Activated naive CD8-positive, alpha-beta T cell (primary cell): ENCODE results near the gene TMEM209.

Source experiments
- H3K27ac Mint-ChIP-seq: one replicate; pipeline ENCODE4 v1.8.0; 2021; ENCODE audit warnings: mixed read lengths
- H3K27me3 Mint-ChIP-seq: one replicate; pipeline ENCODE4 v1.8.0; 2021; ENCODE audit warnings: mixed read lengths
- H3K36me3 Mint-ChIP-seq: one replicate; pipeline ENCODE4 v1.8.0; 2021; ENCODE audit warnings: mixed read lengths
- H3K4me1 Mint-ChIP-seq: one replicate; pipeline ENCODE4 v1.8.0; 2021; ENCODE audit warnings: low read depth, mixed read lengths
- H3K4me3 Mint-ChIP-seq: one replicate; pipeline ENCODE4 v1.8.0; 2021; ENCODE audit warnings: mild to moderate bottlenecking, mixed read lengths
- H3K9me3 Mint-ChIP-seq: one replicate; pipeline ENCODE4 v1.8.0; 2021; ENCODE audit warnings: low read depth, mixed read lengths

Gene TMEM209

DNA sequence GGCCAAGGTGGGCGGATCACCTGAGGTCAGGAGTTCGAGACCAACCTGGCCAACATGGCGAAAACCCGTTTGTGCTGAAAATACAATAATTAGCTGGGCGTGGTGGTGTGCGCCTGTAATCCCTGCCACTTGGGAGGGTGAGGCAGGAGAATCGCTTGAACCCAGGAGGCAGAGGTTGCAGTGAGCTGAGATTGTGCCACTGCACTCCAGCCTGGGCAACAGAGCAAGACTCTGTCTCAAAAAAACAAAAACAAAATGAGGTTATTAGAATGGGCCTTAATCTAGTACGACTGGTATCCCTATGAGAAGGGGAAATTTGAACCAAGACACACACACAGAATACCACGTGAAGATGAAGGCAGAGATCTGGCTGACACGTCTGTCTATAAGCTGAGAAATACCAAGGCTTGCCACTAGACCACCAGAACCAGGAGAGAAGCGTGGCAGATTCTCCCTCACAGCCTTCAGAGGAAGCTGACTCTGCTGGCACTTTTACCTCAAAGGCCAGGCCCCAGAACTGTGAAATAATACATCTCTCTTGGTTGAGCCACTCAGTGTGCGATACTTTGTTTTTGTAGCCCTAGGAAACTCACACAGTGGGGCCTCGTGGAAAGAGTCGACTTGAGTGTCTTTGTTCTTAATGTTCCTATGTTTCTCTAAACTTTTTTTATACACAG lies 59.6 kb downstream of the TMEM209 start:
- Mint-ChIP-seq H3K27me3 (no peaks in the 10 kb centered on the region), H3K4me3 (no peak overlapping the region)

DNA sequence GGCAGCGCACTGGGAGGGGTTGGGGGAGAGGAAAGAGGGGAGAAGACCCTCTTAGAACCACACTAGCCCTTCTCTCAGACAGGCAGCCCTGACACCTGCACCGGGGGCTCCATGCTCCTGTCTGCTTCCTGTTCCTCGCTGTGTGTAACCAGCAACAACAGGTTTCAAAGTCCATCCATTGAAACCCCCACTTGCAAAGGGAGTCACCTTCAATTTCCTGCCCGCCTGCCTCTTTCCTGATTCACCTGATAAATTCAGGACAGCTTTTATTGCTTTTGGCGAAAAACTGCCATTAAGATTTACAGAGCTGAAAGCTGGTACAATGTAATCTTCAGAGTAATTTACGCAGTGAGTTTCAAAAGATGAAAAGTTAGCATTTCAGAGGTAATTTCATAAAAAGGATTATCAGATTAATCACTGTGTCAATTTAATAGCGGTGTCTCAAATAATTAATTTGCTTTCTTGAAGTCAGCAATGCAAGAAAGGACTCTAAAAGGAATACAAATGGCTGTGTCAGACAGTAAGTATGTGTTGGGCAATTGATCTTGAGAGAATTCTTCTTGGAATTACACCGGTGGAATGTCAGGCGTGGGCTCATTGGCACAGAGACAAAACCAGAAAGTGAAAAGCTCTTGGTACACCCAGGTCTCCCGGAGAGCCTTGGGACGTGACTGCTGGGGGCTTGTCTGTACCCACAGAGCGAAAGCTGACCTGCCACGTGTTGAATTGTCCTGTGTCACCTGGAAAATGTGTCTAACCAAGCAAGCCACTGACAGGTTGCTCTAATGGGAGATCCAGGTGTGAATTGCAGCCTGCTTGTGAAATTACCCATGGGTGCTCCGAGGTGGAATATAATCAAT lies 60.7 kb downstream of the TMEM209 start:
- no peak overlapping the region for H3K4me3 Mint-ChIP-seq
- H3K27me3 Mint-ChIP-seq = no peaks in the 10 kb centered on the region
- H3K27ac Mint-ChIP-seq = no peak overlapping the region
- H3K4me1 Mint-ChIP-seq = peaks cover 14% of the 10 kb centered on the region
- no peaks in the 10 kb centered on the region for H3K9me3 Mint-ChIP-seq
- H3K36me3 Mint-ChIP-seq = no peaks in the 10 kb centered on the region

More for the DNA sequence above, 59.6 kb downstream of the TMEM209 start:
- no peaks in the 10 kb centered on the region for H3K9me3 Mint-ChIP-seq
- H3K4me1 Mint-ChIP-seq = peaks cover 7% of the 10 kb centered on the region
- H3K36me3 Mint-ChIP-seq = no peaks in the 10 kb centered on the region
- no peak overlapping the region for H3K27ac Mint-ChIP-seq

GRCh38 chr7:130143986-130144311 lies 61.3 kb downstream of the TMEM209 start:
- no peaks in the 10 kb centered on the region for H3K27me3 Mint-ChIP-seq

DNA sequence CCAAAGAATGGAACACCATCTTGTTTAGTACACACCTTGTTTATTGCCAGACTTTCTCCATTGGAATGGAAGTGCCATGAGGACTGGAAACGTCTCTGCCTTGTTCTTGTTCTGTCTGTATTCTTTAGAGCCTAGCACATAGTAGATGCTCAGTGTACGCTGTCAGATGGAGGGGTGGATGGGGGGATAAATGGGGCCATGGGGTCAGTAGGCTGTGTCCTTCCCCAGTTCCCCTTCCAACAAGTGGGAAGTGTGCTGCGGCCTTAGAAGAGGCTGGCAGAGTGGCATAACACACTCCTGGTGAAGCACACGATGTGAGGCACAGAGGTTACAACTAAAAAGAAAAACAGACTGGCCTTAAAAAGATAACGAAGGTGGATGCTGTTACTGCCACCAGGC lies 61.9 kb downstream of the TMEM209 start:
- no peaks in the 10 kb centered on the region for H3K27me3 Mint-ChIP-seq
- H3K36me3 Mint-ChIP-seq = peaks cover 2% of the 10 kb centered on the region
- no peaks in the 10 kb centered on the region for H3K9me3 Mint-ChIP-seq
- peaks cover 14% of the 10 kb centered on the region for H3K4me1 Mint-ChIP-seq
- H3K4me3 Mint-ChIP-seq = peak overlapping the region; percentile 25
- no peak overlapping the region for H3K27ac Mint-ChIP-seq

More at GRCh38 chr7:130143986-130144311, 61.3 kb downstream of the TMEM209 start:
- no peaks in the 10 kb centered on the region for H3K9me3 Mint-ChIP-seq
- peaks cover under 1% of the 10 kb centered on the region for H3K36me3 Mint-ChIP-seq
- peaks cover 14% of the 10 kb centered on the region for H3K4me1 Mint-ChIP-seq
- H3K4me3 Mint-ChIP-seq = no peak overlapping the region
- H3K27ac Mint-ChIP-seq = no peak overlapping the region

DNA sequence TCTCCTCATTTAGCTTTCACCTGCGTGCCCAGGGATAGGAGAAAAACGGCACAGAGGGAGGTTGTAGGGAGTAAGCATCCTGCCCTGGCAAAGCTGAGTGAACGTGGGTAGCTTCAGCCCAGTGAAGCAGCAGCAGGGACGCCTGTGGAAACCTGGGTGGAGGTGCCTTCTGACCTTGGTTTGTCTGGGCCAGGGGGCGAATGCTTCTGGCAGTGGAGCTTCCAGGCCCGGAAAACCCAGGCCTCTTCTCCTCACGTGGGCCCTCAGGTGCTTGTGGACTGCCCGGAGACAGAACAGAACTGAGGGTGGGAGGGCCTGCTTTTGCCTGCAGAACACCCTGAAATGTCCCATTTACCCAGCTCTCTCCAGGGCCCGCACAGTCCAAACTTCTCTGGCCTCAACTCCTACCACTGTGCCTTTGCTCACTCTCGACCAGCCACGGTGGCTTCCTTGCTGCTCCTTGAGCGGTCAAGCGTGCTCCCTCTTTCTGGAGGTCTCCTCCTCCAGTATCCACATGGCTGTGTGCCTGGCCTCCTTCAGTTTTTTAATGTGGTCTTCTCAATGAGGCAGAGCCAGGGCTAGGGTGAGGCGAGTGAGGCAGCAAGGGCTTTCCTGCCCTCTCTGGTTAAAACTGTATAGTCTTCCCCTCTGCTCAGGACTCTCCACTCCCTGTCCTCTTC lies 62.4 kb downstream of the TMEM209 start:
- peaks cover 5% of the 10 kb centered on the region for H3K36me3 Mint-ChIP-seq
- no peaks in the 10 kb centered on the region for H3K27me3 Mint-ChIP-seq
- H3K27ac Mint-ChIP-seq = no peak overlapping the region
- H3K4me3 Mint-ChIP-seq = peak overlapping the region; percentile 25
- no peaks in the 10 kb centered on the region for H3K9me3 Mint-ChIP-seq
- peaks cover 14% of the 10 kb centered on the region for H3K4me1 Mint-ChIP-seq

DNA sequence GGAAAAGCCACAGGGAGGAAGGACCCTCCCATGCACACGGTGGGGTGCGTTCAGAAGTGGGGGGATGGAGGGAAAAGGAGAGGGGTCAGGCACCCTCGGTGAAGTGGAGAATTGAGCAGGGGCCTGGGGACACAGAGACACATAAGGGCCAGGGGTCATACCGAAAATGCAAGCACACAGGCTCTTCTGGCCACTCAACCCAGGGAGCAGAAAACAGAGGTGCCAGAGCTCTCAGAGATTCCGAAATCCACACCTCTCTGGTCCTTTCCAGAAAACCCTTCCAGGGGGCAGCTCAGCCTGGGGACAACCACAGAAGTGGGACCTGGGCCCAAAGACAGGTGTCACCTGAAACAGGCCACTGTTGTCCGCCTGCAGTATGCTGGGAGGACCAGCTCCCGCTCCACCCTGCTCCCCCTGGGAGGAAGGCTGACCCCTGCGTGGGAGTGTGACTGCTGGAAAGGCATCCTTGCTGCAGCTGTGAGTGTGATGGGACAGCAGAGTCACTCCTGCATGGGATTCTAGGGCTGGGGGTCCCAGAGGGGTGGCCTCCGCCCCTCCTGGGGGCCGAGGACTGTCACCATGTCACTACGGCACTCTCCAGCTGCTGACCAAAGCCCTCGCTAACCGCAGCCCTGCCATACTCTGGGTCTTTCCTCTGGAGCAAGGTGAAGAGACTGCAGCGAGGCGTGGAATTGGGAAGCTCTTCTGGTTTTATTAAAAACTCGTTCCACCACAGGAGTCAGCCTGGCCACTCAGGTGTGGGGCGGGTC lies 63.1 kb downstream of the TMEM209 start:
- Mint-ChIP-seq H3K27me3 (no peaks in the 10 kb centered on the region), H3K9me3 (no peaks in the 10 kb centered on the region), H3K4me3 (peak overlapping the region; percentile 76), H3K36me3 (peaks cover 7% of the 10 kb centered on the region), H3K4me1 (peaks cover 14% of the 10 kb centered on the region), H3K27ac (peak overlapping the region; percentile 41)

DNA sequence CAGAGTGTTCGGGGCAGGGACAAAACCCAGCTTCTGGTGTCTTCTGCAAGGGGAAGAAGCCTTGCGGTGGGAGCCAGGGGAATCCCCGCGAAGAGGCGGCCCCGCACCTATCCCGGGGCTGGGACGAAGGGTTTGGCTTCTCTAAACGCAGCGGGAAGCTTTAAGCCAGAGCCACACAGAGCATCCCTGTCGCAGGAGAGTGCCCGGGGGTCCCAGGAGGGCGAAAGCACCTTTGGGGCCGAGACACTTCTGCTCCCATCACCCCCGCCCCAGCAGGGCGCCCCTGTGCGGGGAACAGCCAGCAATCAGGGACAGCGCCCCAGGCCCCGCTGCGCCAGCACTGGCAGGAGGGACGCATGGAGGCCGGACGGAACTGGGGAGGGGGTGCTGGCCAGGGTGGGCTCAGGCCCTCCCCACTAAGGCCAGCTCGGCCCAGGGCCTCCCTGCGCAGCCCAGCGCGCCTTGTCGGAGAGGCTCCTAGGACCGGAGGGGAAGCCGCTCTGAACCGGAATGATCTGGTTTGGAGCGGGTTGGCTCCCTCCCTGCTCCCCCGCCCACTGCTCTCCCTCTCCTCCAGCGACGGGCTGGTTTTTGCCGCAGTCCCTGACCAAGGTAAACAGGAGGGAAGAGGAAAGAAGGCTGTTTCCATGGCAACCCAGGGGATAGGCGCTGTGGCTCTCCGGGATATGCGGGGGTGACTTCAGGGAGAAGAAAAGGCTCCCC lies 63.9 kb downstream of the TMEM209 start:
- Mint-ChIP-seq H3K36me3 (peaks cover 9% of the 10 kb centered on the region), H3K4me3 (peak overlapping the region; percentile 76), H3K4me1 (peaks cover 15% of the 10 kb centered on the region), H3K27ac (peak overlapping the region; percentile 46), H3K27me3 (no peaks in the 10 kb centered on the region), H3K9me3 (no peaks in the 10 kb centered on the region)

GRCh38 chr7:130140551-130141160 lies 64.5 kb downstream of the TMEM209 start:
- Mint-ChIP-seq H3K27ac (peak overlapping the region; percentile 46), H3K36me3 (peaks cover 14% of the 10 kb centered on the region), H3K27me3 (no peaks in the 10 kb centered on the region), H3K4me1 (peaks cover 21% of the 10 kb centered on the region), H3K4me3 (peak overlapping the region; percentile 76), H3K9me3 (no peaks in the 10 kb centered on the region)

DNA sequence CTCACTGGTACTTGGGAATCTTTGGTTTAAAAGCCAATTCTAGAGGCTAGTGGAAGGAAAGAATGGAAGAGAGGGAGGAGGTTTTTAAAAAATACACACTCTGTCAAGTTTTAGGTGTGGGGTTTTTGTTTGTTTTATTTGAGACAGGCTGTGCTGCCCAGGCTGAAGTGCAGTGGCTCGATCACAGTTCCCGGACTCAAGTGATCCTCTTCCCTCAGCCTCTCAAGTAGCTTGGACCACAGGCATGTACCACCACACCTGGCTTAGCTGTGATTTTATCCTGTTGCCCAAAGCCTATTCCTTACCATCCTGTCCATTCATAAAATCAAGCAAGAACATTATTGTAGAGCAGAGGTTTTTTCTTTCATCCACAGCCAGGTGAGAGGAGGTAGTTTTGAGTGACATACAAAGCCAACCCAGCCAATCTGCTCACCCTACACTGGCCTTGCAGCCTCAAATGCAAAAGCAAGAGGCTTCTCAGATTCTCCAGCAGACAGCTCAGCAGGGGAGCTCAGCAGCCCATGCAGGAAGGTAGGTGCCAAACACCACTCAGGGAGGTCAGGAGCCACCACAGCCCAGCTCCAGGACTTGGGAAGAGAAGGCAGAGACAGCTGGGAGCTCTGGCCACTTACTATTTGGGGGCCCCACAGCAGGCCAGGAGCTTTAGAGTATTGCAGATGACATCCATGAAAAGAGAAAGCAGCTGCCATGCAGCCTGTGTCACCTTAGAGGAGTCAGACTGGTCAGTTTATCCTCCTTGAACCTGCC lies 65.8 kb downstream of the TMEM209 start:
- Mint-ChIP-seq H3K27me3 (no peaks in the 10 kb centered on the region), H3K4me3 (peak overlapping the region; percentile 63), H3K27ac (peak overlapping the region; percentile 34), H3K9me3 (no peaks in the 10 kb centered on the region), H3K36me3 (peaks cover 18% of the 10 kb centered on the region), H3K4me1 (peaks cover 25% of the 10 kb centered on the region)

- Mint-ChIP-seq H3K27ac (no peak overlapping the region), H3K36me3 (peaks cover 23% of the 10 kb centered on the region), H3K27me3 (no peaks in the 10 kb centered on the region), H3K4me1 (peaks cover 25% of the 10 kb centered on the region), H3K9me3 (no peaks in the 10 kb centered on the region), H3K4me3 (no peak overlapping the region)
These were observed 68.0 kb downstream of the TMEM209 start for GRCh38 chr7:130137207-130137606.

DNA sequence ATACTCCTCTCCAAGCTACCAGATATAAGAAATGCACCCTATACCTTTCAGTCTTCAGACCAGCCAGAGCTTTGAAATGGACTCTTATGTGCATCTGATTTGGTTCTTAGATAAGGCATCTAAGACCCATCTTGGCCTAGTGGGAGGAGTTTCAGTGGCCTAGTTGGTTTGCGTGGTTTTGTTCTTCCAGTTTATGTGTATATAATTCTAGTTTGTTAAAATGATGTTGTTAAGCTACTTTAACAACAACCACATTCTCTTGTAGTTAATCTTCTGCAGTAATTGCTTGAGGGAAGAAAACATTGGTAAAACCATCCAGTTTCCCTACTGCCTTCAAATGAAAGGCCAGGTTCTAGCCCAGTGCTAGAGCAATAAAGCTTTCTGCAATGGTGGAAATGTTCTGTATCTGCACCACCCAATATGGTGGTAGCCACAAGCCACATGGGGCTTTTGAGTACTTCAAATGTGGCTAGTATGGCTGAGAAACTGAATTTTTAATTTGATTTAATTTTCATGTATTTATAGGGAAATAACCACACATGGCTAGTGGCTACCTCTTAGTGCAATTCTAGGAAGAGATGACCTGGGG lies 68.5 kb downstream of the TMEM209 start:
- H3K27me3 Mint-ChIP-seq = no peaks in the 10 kb centered on the region
- H3K27ac Mint-ChIP-seq = no peak overlapping the region
- H3K36me3 Mint-ChIP-seq = peaks cover 25% of the 10 kb centered on the region
- H3K4me1 Mint-ChIP-seq = peaks cover 24% of the 10 kb centered on the region
- no peaks in the 10 kb centered on the region for H3K9me3 Mint-ChIP-seq
- H3K4me3 Mint-ChIP-seq = no peak overlapping the region

- peaks cover 19% of the 10 kb centered on the region for H3K4me1 Mint-ChIP-seq
- peaks cover 27% of the 10 kb centered on the region for H3K36me3 Mint-ChIP-seq
These were observed 69.7 kb downstream of the TMEM209 start for GRCh38 chr7:130135208-130136205.

More at GRCh38 chr7:130135208-130136205, 69.7 kb downstream of the TMEM209 start:
- no peak overlapping the region for H3K27ac Mint-ChIP-seq
- H3K4me3 Mint-ChIP-seq = no peak overlapping the region
- H3K27me3 Mint-ChIP-seq = no peaks in the 10 kb centered on the region
- H3K9me3 Mint-ChIP-seq = no peaks in the 10 kb centered on the region
